VCaP (cell line): ENCODE measurements around the gene GMFB.

Experiments
- H3K27ac ChIP-seq: fragments of 450-650 bp; 2 replicates; pipeline ENCODE4 v1.5.1; 2017
- TF ChIP-seq, protein P1 (sequence below): fragments of 450-650 bp; conservative IDR thresholded peaks from 2 replicates; pipeline ENCODE4 v1.5.1; 2017; ENCODE audit warnings: mild to moderate bottlenecking, moderate library complexity

The GMFB gene

DNA sequence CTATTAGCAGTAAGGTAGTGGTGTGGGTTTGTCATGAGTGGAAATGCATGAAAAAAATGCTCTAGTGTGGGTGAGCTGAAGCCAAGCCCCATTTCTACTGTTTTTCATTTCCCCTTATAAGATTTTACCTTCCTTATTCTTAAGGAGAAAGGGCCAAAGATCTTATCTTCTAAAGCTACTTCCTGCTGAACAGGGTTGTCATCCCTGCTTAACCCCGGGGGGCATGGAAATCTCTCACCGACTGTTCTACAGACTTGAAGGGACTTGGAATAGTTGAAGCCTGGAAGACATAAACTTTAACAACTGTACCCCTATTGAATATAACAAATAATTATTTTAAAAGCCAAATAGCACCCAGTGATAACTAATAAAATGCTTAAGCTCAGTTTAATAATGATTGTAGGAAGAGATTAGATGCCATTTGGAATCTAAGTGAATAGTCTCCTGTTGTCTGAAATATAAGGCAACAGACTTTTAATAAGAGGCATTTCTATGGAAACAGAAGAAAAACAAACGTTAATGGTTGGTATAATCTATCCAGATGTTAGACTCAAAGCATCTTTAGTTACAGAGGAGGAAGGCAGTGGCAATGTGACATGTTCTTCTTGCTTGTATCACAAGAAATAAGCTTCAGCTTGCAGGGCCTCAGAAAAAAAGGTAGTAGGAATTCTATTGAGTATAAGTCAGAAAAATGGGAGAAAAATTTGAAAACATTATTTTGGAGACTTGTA is 1.8 kb upstream of the GMFB start:
- TF ChIP-seq, protein P1, sequence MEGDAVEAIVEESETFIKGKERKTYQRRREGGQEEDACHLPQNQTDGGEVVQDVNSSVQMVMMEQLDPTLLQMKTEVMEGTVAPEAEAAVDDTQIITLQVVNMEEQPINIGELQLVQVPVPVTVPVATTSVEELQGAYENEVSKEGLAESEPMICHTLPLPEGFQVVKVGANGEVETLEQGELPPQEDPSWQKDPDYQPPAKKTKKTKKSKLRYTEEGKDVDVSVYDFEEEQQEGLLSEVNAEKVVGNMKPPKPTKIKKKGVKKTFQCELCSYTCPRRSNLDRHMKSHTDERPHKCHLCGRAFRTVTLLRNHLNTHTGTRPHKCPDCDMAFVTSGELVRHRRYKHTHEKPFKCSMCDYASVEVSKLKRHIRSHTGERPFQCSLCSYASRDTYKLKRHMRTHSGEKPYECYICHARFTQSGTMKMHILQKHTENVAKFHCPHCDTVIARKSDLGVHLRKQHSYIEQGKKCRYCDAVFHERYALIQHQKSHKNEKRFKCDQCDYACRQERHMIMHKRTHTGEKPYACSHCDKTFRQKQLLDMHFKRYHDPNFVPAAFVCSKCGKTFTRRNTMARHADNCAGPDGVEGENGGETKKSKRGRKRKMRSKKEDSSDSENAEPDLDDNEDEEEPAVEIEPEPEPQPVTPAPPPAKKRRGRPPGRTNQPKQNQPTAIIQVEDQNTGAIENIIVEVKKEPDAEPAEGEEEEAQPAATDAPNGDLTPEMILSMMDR: no peak
- peak overlapping the region; percentile 96 for H3K27ac ChIP-seq

DNA sequence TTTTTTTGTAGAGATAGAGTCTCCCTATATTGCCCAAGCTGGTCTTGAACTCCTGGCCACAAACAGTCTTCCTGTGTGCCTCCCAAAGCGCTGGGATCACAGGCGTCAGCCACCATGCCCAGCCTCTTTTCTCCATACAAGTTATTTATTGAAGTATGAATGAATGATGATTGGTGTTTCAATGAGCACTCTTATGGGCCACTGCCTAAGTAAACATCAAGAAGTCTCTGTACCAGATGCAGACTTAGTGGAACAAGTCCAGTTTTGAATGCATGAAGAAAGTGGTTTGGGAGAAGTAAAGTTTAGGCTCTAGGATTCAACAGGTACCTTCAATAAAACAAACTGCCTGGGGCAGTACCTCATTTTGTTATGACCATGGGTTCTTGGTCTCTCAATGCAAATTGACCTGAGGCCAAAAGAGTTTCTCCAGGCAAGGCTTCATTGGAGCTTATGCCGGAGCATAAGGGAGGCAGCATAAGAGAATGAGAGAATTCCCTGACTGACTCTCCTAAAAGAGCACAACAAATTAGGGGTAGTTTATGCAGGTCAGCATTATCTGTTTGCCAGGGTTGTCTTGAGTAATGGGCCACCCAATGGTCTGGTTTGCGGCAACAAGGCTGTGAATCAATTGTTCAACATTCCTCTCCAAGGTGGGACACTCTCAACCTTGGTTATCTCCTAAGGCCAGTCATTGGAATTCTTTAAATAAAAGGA is 1.1 kb upstream of the GMFB start:
- peak overlapping the region; percentile 96 for H3K27ac ChIP-seq

DNA sequence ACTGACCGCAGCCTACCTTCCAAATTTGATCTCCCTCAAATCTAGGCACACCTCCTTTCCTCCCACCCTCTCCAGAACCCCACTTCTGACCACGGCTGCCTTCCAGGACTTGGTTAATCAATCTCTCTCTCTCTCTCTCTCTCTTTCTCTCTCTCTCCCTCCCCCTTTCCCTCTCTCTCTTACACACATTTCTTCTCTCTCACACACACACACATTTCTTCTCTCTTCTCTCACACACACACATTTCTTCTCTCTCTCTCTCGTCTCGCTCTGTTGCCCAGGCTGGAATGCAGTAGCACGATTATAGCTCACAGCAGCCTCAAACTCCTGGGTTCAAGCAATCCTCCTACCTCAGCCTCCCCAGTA is 521 bp upstream of the GMFB start:
- TF ChIP-seq, protein P1: no peak
- H3K27ac ChIP-seq: peak overlapping the region; percentile 96

More for the DNA sequence above, 1.1 kb upstream of the GMFB start:
- TF ChIP-seq, protein P1: no peak

DNA sequence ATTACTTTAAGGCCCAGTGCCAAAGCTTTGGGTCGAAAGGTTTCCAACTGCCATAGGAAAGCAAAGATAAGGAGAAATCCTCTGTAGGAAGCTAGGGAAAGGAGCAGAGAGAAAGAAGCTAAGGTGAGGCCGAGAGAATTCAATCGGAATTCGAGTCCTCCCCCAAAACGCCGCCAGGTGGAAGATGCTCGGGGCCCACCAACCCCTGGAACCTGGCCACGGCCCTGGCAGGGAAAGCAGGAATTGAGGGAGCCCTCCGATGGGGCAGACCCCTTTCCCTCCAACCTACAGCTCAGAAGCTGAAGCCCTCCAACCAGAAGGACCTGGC is 498 bp downstream of the GMFB start:
- peak overlapping the region; percentile 96 for H3K27ac ChIP-seq
- TF ChIP-seq, protein P1: no peak

DNA sequence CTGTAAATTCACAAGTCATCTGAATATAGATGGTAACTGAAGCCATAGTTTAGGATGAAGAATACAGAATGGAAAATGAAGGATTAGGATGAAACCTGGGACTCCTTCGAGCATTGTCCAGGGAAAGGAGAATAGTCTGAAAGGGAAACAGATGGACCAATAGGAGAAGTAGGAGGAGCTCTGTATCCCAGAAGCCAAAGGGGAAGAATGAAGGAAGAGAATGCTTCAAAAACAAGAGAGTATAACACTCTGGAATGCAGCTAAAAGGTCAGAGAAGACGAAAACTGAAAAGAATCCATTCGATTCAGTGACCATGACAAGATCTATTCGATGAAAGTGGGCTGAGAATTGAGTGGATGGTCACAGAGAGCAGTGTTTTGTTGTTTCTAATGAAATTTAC is 1.0 kb downstream of the GMFB start:
- TF ChIP-seq, protein P1: no peak
- peak overlapping the region; percentile 96 for H3K27ac ChIP-seq

DNA sequence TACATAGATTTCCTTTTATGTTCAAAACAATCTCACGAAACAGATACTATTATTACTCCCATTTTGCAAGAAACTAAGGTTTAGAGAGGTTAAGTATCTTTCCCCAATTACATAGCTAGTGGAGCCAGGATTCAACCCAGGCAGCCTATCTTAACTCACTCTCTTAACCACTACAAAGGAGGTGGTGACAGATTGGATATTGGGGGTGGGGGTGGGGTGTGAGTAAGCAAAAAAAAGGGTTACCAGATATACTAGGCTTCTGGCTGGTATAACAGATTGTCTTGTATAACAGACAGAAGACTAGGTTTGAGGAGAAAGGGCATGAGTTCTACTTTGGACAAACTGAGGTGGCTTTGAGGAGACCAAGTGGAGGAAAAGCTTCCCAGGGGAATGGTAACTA is 2.1 kb downstream of the GMFB start:
- TF ChIP-seq, protein P1: no peak
- H3K27ac ChIP-seq: no peak overlapping the region

DNA sequence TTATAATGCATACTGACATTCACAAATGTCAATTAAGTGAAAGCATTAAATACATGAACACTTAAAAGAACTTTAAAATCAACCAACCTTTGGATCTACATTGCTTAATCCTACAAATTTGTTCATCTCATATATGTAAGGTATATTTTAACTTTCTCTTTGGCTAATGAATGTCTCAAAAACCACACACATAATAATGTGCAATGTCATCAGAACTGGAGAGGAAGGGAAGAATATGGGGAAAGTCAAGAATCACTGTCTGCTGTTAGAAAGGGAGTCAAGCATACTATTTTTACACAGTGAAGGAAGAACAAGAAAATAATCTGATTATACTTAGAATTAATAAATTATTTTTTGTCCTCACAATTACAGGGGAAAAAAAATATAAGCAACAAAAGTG is 4.9 kb downstream of the GMFB start:
- TF ChIP-seq, protein P1: no peak
- no peak overlapping the region for H3K27ac ChIP-seq
